ENCODE results near the gene BHLHE23.

BHLHE23 gene

GRCh38 chr20:63025534-63026331, 19.0 kb upstream of the BHLHE23 start:
- DNase-seq (ENCODE audit: low spot score), result no peak

DNA sequence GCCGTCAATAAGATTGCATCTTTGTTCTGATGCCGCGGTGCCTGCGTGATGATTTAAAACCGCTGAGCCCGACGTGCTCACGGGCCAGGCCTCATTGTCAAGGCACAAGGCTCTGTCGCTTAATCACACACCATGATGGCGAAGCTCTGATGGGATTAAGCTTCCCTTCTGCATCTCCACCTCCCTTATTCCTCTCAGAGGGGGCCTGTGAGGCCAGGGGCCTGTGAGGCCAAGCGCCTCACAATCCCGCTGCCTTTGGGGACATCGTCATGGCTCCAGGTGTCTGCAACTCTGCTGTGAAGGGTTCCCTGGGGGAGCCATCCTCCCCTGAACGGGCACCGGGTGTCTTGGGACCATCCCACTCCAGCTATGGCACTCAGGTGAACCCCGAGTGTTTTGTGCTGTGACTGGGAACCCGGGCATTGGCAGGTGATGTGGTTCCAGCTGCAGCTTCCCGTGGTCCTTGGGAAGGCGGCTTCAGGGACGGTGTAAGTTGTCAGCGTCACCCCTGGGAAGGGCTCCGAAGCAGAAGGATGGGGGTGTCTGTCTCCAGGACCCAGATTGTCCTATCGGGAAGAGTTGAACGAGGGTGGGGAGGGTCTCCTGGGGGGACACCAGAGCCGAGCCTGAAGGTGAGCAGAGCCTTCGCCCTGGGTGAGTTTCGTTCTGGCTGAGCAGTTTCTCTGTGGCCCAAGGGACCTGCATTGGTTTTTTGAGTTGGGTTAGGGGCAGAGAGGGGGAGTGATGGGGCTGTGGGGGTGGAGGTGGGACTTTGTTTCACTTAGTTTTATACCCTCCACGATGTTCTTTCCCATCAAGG, 18.0 kb upstream of the BHLHE23 start:
- DNase-seq (ENCODE audit: low spot score), result no peak

GRCh38 chr20:63023936-63024571, 17.3 kb upstream of the BHLHE23 start:
- DNase-seq (ENCODE audit: low spot score), result no peak

DNA sequence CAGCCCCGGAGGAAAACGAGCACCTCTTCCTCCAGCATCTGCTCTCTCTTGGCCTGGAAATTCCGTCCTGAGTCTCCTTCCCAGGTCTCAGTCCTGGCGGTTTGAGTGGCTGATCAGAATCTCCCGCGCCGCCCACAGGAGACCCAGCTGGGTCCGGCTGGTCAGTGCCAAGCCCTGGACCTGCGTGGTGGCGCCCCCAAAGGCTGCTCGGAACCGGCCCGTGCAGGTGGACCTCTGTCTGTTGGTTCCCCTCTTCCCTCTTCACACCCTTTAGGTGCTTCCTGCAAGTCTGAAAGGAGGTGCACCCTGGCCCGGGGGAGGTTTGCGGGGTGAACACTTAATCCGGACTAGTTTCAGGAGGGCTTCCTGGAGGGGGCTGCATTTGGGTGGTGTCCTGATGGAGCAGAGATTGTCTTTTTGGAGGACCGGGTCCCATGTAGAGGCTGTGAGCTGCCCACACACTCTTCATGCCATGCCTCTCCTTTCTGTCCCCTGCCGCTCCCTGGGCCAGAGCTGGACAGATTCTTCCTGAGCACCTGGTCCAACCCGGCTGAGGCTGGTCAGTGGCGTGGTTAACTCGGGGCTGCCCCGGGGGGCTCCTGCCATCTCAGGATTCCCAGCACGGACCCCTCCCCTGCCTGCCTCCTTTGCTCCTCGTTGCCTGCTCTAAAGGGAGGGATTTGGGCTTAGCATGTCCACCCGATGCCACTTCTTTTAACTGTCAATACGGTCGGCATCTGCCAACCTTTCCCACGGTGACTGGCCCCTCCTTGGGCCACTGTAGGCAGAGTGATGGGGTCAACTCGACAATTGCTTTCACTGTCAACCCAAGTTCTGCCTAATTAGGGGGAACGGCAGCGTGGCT, 16.5 kb upstream of the BHLHE23 start:
- DNase-seq (ENCODE audit: low spot score), result no peak

DNA sequence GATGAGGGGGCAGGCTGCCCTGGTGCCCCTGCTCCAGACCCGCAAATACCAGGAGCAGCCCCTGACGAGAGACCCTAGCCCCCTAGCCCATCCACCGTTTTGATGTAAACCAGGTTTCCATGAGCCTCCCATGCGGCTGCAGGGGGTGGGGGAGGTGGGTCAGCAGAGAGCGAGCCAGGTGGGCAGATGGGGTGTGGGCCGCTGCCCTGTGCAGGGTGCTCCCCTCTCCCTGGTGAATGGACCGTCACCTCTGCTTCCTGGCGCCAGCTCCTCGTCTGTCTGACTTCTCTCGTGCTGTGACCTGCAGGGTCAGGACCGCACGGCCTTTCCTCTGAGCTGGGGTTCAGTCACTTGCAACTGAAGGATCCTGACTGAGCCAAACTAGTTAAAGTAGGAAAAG, 15.7 kb upstream of the BHLHE23 start:
- no peak for DNase-seq (ENCODE audit: low spot score)

DNA sequence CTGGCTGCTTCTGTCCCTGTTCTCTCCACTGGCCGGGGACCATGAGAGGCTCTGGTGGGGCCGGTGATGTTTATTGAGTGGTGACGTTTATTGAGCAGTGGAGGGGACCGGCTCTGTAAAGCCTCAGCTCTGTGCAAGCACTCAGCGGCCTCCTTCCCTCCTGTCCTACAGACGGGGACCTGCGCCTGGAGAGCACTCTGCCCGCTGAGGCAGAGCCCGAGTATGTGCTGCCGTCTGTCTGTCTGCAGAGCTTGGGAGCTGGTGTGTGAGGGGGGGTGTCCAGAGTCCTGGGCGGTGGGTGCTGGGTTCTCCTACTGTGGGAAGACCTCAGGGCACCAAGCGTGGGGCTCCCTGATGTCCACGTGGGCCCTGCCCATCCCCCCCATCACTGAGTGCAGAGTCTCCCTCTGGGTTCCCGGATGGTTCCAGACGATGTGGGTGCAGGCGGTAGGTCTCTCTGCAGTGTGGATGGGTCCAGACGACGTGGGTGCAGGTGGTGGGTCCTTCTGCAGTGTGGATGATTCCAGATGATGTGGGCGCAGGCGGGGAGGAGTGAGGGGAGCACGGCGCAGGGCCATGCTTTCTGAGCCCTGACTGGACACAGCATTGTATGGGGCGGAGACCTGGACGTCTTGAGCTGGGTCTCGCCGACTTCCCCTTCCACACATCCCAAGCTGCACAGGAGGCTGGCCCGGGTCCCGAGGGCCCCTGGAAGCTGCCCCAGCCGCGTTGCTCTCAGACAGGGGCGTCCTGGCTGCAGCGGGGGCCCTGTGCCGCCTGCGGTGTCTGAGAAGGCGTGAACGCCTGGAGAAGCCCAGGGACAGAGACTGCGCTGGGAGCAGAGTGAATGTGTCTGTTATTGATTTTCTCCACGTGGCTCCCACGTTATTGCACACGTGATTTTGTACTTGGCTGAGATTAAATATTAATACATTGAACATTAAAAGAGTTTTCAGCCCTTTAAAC, 14.9 kb upstream of the BHLHE23 start:
- DNase-seq (ENCODE audit: low spot score), result no peak

DNA sequence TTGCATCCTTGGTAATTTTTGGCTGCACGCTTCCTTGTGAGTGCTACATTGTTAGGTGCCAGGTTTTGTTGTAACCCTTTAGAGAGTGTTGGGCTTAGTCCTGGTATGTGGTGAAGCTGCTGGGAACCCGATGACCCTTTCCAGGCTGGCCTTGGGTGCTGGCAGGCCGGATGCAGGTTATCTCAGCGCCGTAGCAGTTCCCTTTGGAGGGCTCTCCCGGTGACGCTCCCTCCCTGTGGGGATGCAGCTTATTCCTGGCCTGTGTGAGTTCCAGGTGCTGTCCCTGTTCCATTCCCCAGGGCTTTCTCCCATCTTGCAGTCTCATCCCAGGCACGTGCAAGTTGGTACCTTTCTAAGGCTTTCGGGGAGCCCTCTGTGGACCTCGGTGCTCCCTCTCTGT, 13.9 kb upstream of the BHLHE23 start:
- DNase-seq (ENCODE audit: low spot score), result no peak

DNA sequence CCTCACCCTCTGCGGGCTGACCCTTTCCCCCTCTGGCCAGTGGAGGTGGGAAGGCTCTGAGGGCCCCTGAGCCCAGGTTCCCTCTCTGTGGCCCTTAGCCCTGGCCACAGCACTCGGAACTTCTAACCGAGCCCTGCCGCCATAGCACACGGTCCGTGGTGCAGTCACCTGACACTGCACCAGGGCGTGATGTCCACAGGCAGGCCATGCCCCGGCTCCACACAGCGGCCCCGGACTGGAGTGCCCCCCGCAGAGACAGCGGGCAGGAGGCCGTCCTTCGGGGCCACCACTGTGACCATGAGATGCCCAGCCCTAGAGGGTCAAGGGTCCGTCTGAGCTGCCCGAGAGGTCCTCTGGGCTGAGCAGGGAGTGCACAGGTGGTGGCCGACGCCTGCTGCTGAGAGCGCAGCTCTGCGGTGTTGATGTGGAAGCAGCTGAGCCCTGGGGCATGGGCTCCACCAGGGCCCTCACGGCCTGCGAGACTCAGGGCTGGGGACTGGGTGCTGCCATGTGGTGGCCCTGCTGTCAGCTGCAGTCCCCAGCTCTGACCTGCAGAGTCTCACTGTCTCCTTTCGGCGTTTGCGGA, 11.2 kb upstream of the BHLHE23 start:
- no peak for DNase-seq (ENCODE audit: low spot score)

- no peak for DNase-seq (ENCODE audit: low spot score)
These were observed 10.5 kb upstream of the BHLHE23 start for GRCh38 chr20:63017076-63017825.

GRCh38 chr20:63016514-63017075, 9.8 kb upstream of the BHLHE23 start:
- no peak for DNase-seq (ENCODE audit: low spot score)

DNA sequence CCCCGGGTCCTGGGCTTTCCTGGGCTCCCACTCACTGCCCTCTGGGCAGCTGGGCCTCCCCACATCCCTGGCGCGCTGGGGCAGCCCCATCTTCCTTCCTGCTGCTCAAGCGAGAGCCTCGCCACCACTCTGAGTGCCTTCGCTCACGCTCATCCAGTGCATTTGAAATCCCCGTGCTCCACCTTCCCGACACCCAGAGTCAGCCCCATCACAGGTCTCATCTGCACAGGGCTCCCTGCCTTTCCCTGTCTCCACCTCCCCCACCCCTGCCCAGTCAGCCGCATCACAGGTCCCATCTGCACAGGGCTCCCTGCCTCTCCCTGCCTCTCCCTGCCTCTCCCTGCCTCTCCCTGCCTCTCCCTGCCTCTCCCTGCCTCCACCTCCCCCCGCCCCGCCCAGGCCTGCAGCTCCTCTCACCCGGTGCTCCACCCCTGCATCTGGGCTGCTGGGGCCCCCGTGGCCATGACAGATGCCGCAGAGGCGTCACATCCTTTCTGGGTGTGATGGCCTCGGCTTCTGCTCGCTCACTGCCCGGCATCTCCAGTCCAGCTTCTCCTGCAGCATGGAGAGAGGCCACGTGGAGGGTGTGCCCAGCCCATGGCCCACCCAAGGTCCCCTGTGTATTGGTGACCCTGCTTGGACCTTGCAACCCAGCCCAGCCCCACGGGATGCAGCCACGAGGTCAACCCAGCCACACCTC, 9.0 kb upstream of the BHLHE23 start:
- no peak for DNase-seq (ENCODE audit: low spot score)

- no peak for DNase-seq (ENCODE audit: low spot score)
These were observed 8.4 kb upstream of the BHLHE23 start for GRCh38 chr20:63015147-63015661.

- no peak for DNase-seq (ENCODE audit: low spot score)
These were observed 7.9 kb upstream of the BHLHE23 start for GRCh38 chr20:63014710-63015109.

DNA sequence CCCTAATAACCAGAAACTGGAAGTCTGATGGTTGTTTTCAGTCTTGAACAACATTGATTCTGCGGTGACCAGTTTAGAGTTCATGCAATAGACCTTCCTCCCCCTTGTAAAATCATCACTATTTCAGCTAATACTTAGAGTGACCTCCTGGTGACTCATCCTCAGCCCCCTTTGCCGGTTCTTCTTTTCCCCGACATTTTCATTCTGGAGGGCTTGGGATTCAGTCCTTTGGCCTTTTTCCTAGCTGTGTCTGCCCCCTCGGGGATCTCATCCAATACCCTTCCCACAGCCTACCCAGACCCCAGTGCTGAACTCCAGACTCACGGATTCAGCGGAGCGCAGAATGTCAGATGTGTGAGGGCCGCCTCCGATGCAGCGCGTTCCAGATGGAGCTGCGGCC, 7.5 kb upstream of the BHLHE23 start:
- DNase-seq (ENCODE audit: low spot score), result no peak

DNA sequence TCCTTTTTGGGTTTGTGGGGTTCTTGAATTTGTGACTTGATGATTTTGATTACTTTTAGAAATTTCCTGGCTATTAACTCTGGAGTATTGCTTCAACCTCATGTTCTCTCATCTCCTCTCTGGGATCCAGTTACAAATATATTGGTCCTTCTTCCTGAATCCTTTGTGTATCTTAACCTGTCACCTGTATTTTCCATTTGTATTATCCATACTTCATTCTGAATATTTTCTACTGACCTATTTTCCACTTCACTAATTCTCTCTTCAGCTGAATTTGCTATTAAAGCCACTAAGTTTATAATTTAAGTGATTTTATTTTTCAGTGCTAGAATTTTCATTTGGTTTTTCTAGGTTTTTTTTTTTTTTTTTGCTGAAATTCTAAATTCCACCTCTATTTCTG, 6.4 kb upstream of the BHLHE23 start:
- DNase-seq (ENCODE audit: low spot score), result no peak

DNA sequence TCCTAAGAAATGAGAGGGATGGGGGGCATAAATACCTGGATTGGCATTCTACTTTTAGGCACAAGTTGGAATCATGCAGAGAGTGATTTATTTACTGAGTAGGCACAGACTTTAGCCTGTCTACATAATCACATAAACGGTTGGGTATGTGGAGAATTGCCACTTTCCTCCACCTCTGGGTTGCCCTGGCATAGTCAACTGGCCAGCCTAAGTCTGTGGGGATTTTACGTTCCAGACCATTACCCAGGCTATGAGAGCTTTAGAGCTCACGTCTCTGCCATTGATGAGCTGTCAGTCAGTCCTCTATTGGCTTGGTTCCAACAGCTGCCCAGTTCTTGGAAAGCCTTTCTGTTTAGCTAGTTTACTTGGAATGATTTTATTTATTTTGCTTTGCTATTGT, 5.0 kb upstream of the BHLHE23 start:
- peak; percentile 5 for DNase-seq (ENCODE audit: low spot score)

DNA sequence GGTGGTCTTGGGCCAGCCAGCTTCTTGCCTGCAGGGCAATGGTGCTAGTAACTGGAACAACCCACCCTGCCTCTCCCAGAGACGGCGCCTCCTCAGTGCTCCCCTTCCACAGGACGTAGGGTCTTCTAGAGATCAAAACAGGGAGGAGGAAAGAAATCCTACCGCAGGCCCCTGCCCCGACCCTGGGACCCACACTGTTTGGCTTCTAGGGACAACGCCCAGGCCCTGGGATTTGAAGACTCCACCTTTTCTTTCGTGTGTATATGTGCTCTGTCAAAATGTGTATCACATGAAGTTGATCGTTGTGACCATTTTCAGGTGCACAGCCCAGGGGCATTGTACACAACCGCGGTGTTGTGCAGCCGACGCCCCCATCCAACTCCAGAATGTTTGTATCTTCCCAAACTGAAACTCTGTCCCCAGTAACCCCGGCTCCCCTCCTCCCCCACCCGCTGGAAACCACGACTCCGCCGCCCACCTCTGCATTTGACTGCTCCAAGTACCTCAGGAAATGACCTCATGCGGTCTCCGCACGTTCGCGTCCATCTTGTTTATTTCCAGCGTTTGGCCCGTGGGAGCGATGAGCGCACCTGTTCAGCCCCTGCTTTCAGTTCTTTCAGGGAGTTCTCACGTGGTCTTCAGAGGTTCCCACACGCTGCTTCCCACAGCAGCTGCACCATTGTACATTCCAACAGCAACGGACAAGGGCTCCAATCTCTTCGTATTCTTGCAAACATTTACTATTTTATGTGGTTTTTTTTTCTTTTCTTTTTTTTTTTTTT, 3.4 kb upstream of the BHLHE23 start:
- DNase-seq (ENCODE audit: low spot score), result no peak

Data from hematopoietic multipotent progenitor cell treated with erythropoietin and hydrocortisone succinate and interleukin-3 and kit ligand, for 15 days (in vitro differentiated cells).